GM12878 (cell line): ENCODE measurements around the gene FAM234A. TPM values are rescaled to one million over a fixed set of nuclear protein-coding genes. Genes with fewer than 3 reads are reported as not detected.
"Not testable (repeated sequence)": the region's sequence is repeated elsewhere in the genome, so short reads cannot be mapped to it uniquely, and the experiment has no call there.

Experiments used
- ATAC-seq: fragments of 200-7000 bp; cut with Tn5 transposase; 3 replicates; pipeline ENCODE4 v1.9.1; 2020; ENCODE audit warnings: mild to moderate bottlenecking, moderate library complexity
- BruUV-seq: library from RNA; stranded (reverse); fragments of 400-500 nt; replicated peaks from 2 replicates; lab custom pipeline; 2021; lab: Mats Ljungman, UMichigan
- CTCF ChIA-PET: fragments of 300-600 bp; sonication (Branson Sonifier 250); formaldehyde crosslinking; extraction: SDS; loops from one replicate; lab custom pipeline; 2021; ENCODE audit warnings: inconsistent platforms; lab: Yijun Ruan, JAX
- POLR2A ChIA-PET: fragments of 350-600 bp; formaldehyde crosslinking; extraction: SDS; loops from one replicate; lab custom pipeline; 2021; ENCODE audit warnings: inconsistent platforms; lab: Charles Lee
- RAD21 ChIA-PET: fragments of 300-600 bp; sonication (Branson Sonifier 250); formaldehyde crosslinking; loops from one replicate; lab custom pipeline; 2023; ENCODE audit warnings: antibody characterized with exemption; ENCODE audit not compliant: unreplicated experiment; lab: Charles Lee
- SMC1A ChIA-PET: fragments of 300-600 bp; sonication (Branson Sonifier 250); formaldehyde crosslinking; loops from one replicate; lab custom pipeline; 2023; ENCODE audit not compliant: unreplicated experiment, uncharacterized antibody; lab: Charles Lee
- DNase-seq: peaks from one replicate; pipeline ENCODE4 v3.0.0-alpha.2; 2011; ENCODE audit warnings: low read depth, low spot score
- FAIRE-seq: peaks from 3 replicates; lab custom pipeline; 2011; peaks lifted over from hg19 to GRCh38; lab: Jason Lieb, UNC
- H2AFZ ChIP-seq: 2 replicates; pipeline ENCODE4 v1.6.0; 2011; ENCODE audit warnings: low read depth, low read length, control low read depth; ENCODE audit not compliant: control insufficient read depth
- H3K27ac ChIP-seq: 2 replicates; pipeline ENCODE4 v1.5.1; 2011; ENCODE audit warnings: control low read depth; ENCODE audit not compliant: control insufficient read depth, insufficient read depth
- H3K27me3 ChIP-seq, 2 experiments: replicated peaks in 1 of 2; 2 replicates each; pipeline versions ENCODE4 v1.6.0 to v1.6.1; 2011; ENCODE audit warnings: low read length in 1 of 2; ENCODE audit not compliant: control insufficient read depth in 2 of 2, insufficient read depth in 2 of 2
- H3K36me3 ChIP-seq, 2 experiments: 2 replicates each; pipeline ENCODE4 v1.5.1; 2011; ENCODE audit warnings: low read length in 1 of 2; ENCODE audit not compliant: control insufficient read depth in 2 of 2, insufficient read depth in 2 of 2
- H3K4me1 ChIP-seq: 2 replicates; pipeline ENCODE4 v1.6.1; 2011; ENCODE audit warnings: mild to moderate bottlenecking, low read length, moderate library complexity, mixed read lengths; ENCODE audit not compliant: control insufficient read depth, insufficient read depth
- H3K4me2 ChIP-seq: 2 replicates; pipeline ENCODE4 v1.6.0; 2011; ENCODE audit warnings: control low read depth; ENCODE audit not compliant: control insufficient read depth, insufficient read depth
- H3K4me3 ChIP-seq: fragments of 200-600 bp; sonication (generic); 2 replicates; pipeline ENCODE4 v1.5.1; 2016
- H3K79me2 ChIP-seq: 2 replicates; pipeline ENCODE4 v1.6.0; 2011; ENCODE audit warnings: low read length; ENCODE audit not compliant: control insufficient read depth, insufficient read depth
- H3K9ac ChIP-seq: 2 replicates; pipeline ENCODE4 v1.8.0; 2011; ENCODE audit warnings: low read length, control low read depth, mixed read lengths; ENCODE audit not compliant: control insufficient read depth, insufficient read depth
- H3K9me3 ChIP-seq: replicated peaks from 3 replicates; pipeline ENCODE4 v1.5.1; 2011; ENCODE audit warnings: mild to moderate bottlenecking, low read length; ENCODE audit not compliant: control insufficient read depth, insufficient read depth
- H4K20me1 ChIP-seq: 2 replicates; pipeline ENCODE4 v1.6.0; 2011; ENCODE audit not compliant: control insufficient read depth, insufficient read depth
- MLLT1 ChIP-seq: fragments of 450-650 bp; IDR thresholded peaks from 2 replicates; pipeline ENCODE4 v1.6.1; 2016; ENCODE audit warnings: mild to moderate bottlenecking
- WGBS: methylation state at CpG from one replicate; pipeline ENCODE4 v1.1.6; 2016; ENCODE audit warnings: low lambda C conversion rate; ENCODE audit not compliant: insufficient replicate concordance, insufficient coverage; ENCODE audit errors: missing lambda C conversion rate; 5-methylcytosine and 5-hydroxymethylcytosine counted together
- in situ Hi-C: fragments of 300-500 bp; cut with MboI; formaldehyde crosslinking; loops from 9 replicates; pipeline ENCODE4 v1.14.3; 2018; ENCODE audit warnings: mixed read lengths
- intact Hi-C: fragments of 100-400 bp; cut with micrococcal nuclease; formaldehyde crosslinking; loops from one replicate; pipeline ENCODE4 v1.14.2; 2022; ENCODE audit not compliant: unreplicated experiment
- polyA plus RNA-seq, 11 experiments: library from polyadenylated mRNA; depleted of rRNA in 4 of 11; unstranded in 6 of 11; stranded (reverse) in 5 of 11; fragments of >200 nt; fragmentation: Nextera tagmentation in 4 of 11; fragmentation: Illumina TruSeq in 1 of 11; extraction: Ambion mirVana in 4 of 11; extraction: Trizol in 1 of 11; gene quantifications; 1 replicate in 1 of 11; 2 replicates in 10 of 11; pipeline versions ENCODE4 v1.2.1 to v1.2.3, GENCODE V29; 2011 to 2016; ENCODE audit warnings: inconsistent platforms in 2 of 11, missing spikeins in 2 of 11, low read depth in 1 of 11
- total RNA-seq, 4 experiments: library from RNA; depleted of rRNA in 3 of 4; stranded (reverse); fragments of >200 nt in 3 of 4; fragmentation: Illumina TruSeq in 1 of 4; extraction: Trizol in 1 of 4; gene quantifications; 2 replicates each; pipeline versions ENCODE4 v1.2.1 to v1.2.3, GENCODE V29; 2013 to 2021

Gene FAM234A
- total and polyA plus RNA-seq, 10 of the 15 experiments (the other 5 are each of a cell fraction or from before 2014, with no cell fraction given) = 1.6 to 37.6 (median 17.3) TPM

GRCh38 chr16:255183-255582 lies 20.6 kb downstream of the FAM234A start:
- ChIA-PET SMC1A (interaction anchor here (1.0 to 1.3 kb wide), 2 partner anchors 15 to 20 kb away, joined by 3 to 4 read pairs; partner anchors contain the start of gene FAM234A), CTCF (no interaction called here), RAD21 (no interaction called here), POLR2A (no interaction called here)
- Histone ChIP-seq H3K27ac (no peak overlapping the region), H3K79me2 (no peaks in the 10 kb centered on the region), H3K4me3 (no peak overlapping the region), H4K20me1 (no peaks in the 10 kb centered on the region), H3K27me3 (no peaks in the 10 kb centered on the region), H3K4me2 (no peak overlapping the region), H2AFZ (no peak overlapping the region), H3K36me3 (peaks cover 0 to 4% of the 10 kb centered on the region in 2 experiments; a peak in 2 of 4 replicates), H3K9me3 (no peaks in the 10 kb centered on the region), H3K4me1 (peaks cover 4% of the 10 kb centered on the region; the same call in 1 of the 2 replicates), H3K9ac (no peak overlapping the region)
- no peak for DNase-seq
- no peak for TF ChIP-seq MLLT1
- in situ Hi-C loops = no loop called here
- ATAC-seq = no peak
- no TSS peak for BruUV-seq
- WGBS = 98% methylated on average over 6 of the region's 6 CpGs
- intact Hi-C loops = no loop called here
- FAIRE-seq = no peak

DNA sequence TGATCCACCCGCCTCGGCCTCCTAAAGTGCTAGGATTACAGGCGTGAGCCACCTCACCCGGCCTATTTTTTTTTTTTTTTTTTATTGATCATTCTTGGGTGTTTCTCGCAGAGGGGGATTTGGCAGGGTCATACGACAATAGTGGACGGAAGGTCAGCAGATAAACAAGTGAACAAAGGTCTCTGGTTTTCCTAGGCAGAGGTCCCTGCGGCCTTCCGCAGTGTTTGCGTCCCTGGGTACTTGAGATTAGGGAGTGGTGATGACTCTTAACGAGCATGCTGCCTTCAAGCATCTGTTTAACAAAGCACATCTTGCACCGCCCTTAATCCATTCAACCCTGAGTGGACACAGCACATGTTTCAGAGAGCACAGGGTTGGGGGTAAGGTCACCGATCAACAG lies 23.5 kb downstream of the FAM234A start:
- H3K4me2 ChIP-seq, H3K4me3 ChIP-seq, H2AFZ ChIP-seq, H3K27me3 ChIP-seq, FAIRE-seq, H3K36me3 ChIP-seq, H3K4me1 ChIP-seq, ATAC-seq, H4K20me1 ChIP-seq, POLR2A ChIA-PET, CTCF ChIA-PET, H3K27ac ChIP-seq, RAD21 ChIA-PET, H3K9me3 ChIP-seq, BruUV-seq, intact Hi-C loops, SMC1A ChIA-PET, in situ Hi-C loops, H3K9ac ChIP-seq, DNase-seq, H3K79me2 ChIP-seq: not testable (repeated sequence)
- WGBS = over 99% methylated on average over 11 of the region's 13 CpGs
